DND-41 (cell line): ENCODE data around the gene SNX14.

Source experiments
- ATAC-seq: fragments of 200-7000 bp; cut with Tn5 transposase; 3 replicates; pipeline ENCODE4 v1.9.1; 2021; ENCODE audit warnings: low read depth; ENCODE audit not compliant: insufficient read depth
- DNase-seq: peaks from one replicate; pipeline ENCODE4 v3.0.0-alpha.2; 2020
- H2AFZ ChIP-seq: 2 replicates; pipeline ENCODE4 v1.6.0; 2012; ENCODE audit warnings: low read depth, low read length
- H3K27ac ChIP-seq: 2 replicates; pipeline ENCODE4 v1.5.1; 2012; ENCODE audit warnings: low read length, inconsistent platforms
- H3K27me3 ChIP-seq: fragments of 200-600 bp; sonication (generic); 2 replicates; pipeline ENCODE4 v1.6.0; 2012; ENCODE audit warnings: low read length, mild to moderate bottlenecking, inconsistent platforms; ENCODE audit not compliant: insufficient read depth, poor library complexity
- H3K36me3 ChIP-seq: 2 replicates; pipeline ENCODE4 v1.5.1; 2012; ENCODE audit warnings: low read length, inconsistent platforms; ENCODE audit not compliant: insufficient read depth
- H3K4me1 ChIP-seq: 2 replicates; pipeline ENCODE4 v1.5.1; 2012; ENCODE audit warnings: mild to moderate bottlenecking, low read length; ENCODE audit not compliant: insufficient read depth
- H3K4me2 ChIP-seq: 2 replicates; pipeline ENCODE4 v1.6.0; 2012; ENCODE audit warnings: mild to moderate bottlenecking, moderate library complexity, low read length, inconsistent platforms; ENCODE audit not compliant: insufficient read depth
- H3K4me3 ChIP-seq, 2 experiments: fragments of 200-600 bp in 1 of 2; shearing (Covaris generic) in 1 of 2; 2 replicates each; pipeline ENCODE4 v1.5.1; 2012 to 2016; ENCODE audit warnings: inconsistent platforms in 2 of 2, low read length in 2 of 2, mild to moderate bottlenecking in 2 of 2, low read depth in 1 of 2, moderate library complexity in 1 of 2
- H3K79me2 ChIP-seq: 2 replicates; pipeline ENCODE4 v1.6.0; 2012; ENCODE audit warnings: low read length, inconsistent platforms; ENCODE audit not compliant: insufficient read depth
- H3K9ac ChIP-seq: 2 replicates; pipeline ENCODE4 v1.6.0; 2012; ENCODE audit warnings: low read depth, mild to moderate bottlenecking, inconsistent platforms, low read length, moderate library complexity
- H3K9me3 ChIP-seq: 2 replicates; pipeline ENCODE4 v1.5.1; 2012; ENCODE audit warnings: low read length, moderate library complexity, mild to moderate bottlenecking, inconsistent platforms; ENCODE audit not compliant: insufficient read depth, severe bottlenecking
- H4K20me1 ChIP-seq: 2 replicates; pipeline ENCODE4 v1.6.0; 2012; ENCODE audit warnings: low read length; ENCODE audit not compliant: insufficient read depth
- EZH2 ChIP-seq: IDR thresholded peaks from 3 replicates; pipeline ENCODE4 v1.6.1; 2012; ENCODE audit warnings: borderline replicate concordance, low read depth, mild to moderate bottlenecking, moderate library complexity, low read length, inconsistent platforms; ENCODE audit not compliant: severe bottlenecking
- TF ChIP-seq, protein P1 (sequence below): IDR thresholded peaks from 2 replicates; pipeline ENCODE4 v1.5.1; 2012; ENCODE audit warnings: borderline replicate concordance, low read length, moderate library complexity, mild to moderate bottlenecking; ENCODE audit not compliant: poor library complexity, severe bottlenecking; ENCODE audit errors: extremely low read depth

The SNX14 gene

DNA sequence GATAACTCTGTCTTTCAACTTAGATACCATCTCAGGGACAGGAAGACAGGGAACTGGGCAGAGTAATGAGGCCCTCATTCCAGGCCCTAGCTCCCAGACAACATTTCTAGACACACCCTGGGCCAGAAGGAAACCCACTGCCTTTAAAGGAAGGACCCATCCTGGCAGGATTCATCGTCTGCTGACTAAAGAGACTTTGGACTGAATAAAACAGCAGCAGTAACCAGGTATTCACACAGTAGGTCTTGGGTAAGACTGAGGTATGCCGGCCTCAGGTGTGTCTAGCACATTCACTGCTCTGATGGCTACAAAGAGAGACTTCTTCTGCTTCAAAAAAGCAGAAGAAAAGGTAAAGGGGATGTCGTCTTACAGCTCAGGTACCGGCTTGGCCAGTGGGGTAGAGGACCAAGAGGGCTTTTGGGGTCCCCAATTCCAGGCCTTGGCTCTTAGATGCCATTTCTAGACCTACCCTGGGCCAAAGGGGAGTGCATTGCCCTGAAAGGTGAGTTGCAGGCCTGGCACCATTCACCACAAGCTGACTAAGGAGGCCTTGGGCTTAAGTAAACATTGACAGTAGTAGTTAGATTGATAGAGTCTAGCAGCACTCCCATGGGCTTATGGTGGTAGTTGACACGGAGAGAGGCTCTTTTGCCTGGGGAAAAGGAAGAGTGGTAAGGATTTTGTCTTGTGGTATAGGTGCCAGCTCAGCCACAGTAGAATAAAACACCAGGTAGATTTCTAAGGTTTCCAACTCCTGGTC lies 13.4 kb downstream of the SNX14 start:
- TF ChIP-seq, protein P1, sequence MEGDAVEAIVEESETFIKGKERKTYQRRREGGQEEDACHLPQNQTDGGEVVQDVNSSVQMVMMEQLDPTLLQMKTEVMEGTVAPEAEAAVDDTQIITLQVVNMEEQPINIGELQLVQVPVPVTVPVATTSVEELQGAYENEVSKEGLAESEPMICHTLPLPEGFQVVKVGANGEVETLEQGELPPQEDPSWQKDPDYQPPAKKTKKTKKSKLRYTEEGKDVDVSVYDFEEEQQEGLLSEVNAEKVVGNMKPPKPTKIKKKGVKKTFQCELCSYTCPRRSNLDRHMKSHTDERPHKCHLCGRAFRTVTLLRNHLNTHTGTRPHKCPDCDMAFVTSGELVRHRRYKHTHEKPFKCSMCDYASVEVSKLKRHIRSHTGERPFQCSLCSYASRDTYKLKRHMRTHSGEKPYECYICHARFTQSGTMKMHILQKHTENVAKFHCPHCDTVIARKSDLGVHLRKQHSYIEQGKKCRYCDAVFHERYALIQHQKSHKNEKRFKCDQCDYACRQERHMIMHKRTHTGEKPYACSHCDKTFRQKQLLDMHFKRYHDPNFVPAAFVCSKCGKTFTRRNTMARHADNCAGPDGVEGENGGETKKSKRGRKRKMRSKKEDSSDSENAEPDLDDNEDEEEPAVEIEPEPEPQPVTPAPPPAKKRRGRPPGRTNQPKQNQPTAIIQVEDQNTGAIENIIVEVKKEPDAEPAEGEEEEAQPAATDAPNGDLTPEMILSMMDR = no peak
- no peak for TF ChIP-seq EZH2
- H4K20me1 ChIP-seq = no peaks in the 10 kb centered on the region; the same call in 1 of the 2 replicates
- no peak overlapping the region for H3K9ac ChIP-seq
- H3K79me2 ChIP-seq = peaks cover 6% of the 10 kb centered on the region; the same call in 1 of the 2 replicates
- H2AFZ ChIP-seq = no peak overlapping the region
- H3K9me3 ChIP-seq = no peaks in the 10 kb centered on the region
- no peak overlapping the region for H3K4me3 ChIP-seq
- ATAC-seq = no peak
- no peak for DNase-seq
- no peak overlapping the region for H3K27ac ChIP-seq
- H3K36me3 ChIP-seq = no peaks in the 10 kb centered on the region
- H3K27me3 ChIP-seq = no peaks in the 10 kb centered on the region
- H3K4me1 ChIP-seq = no peaks in the 10 kb centered on the region
- H3K4me2 ChIP-seq = no peak overlapping the region

- no peaks in the 10 kb centered on the region for H3K4me1 ChIP-seq
Measured at GRCh38 chr6:85579581-85579980, 14.1 kb downstream of the SNX14 start.

DNA sequence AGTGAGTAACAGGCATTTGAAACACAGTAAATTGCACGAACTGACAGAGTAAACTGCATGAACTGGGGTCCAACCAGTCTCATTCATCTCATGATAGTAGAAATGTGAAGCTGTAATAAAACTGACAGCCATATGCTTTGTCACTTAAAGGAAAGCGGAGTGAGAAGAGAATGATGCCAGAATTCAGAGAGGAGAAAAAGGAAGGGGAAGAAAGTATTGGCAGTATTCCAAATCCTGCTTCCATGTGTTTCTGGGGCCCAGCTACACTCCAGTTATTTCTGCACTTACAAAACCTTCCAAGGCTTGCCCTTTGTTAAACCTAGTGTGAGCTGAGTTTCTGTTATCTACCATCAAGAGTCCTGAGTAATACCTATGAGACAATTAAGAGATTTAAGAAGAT lies 17.2 kb downstream of the SNX14 start:
- H3K36me3 ChIP-seq = peaks cover 4% of the 10 kb centered on the region
- DNase-seq = no peak
- H3K9me3 ChIP-seq = no peaks in the 10 kb centered on the region
- no peak overlapping the region for H3K4me2 ChIP-seq
- H3K27ac ChIP-seq = no peak overlapping the region
- H3K27me3 ChIP-seq = no peaks in the 10 kb centered on the region
- no peaks in the 10 kb centered on the region for H3K4me1 ChIP-seq
- no peak overlapping the region for H3K9ac ChIP-seq
- H3K4me3 ChIP-seq = no peak overlapping the region
- TF ChIP-seq EZH2 = no peak
- TF ChIP-seq, protein P1 = no peak
- peaks cover 13% of the 10 kb centered on the region; the same call in 1 of the 2 replicates for H3K79me2 ChIP-seq
- H2AFZ ChIP-seq = no peak overlapping the region
- ATAC-seq = no peak
- H4K20me1 ChIP-seq = no peaks in the 10 kb centered on the region; the same call in 1 of the 2 replicates

More at GRCh38 chr6:85579581-85579980, 14.1 kb downstream of the SNX14 start:
- H3K9me3 ChIP-seq = no peaks in the 10 kb centered on the region
- no peak overlapping the region for H3K4me2 ChIP-seq
- H2AFZ ChIP-seq = no peak overlapping the region
- no peaks in the 10 kb centered on the region for H3K27me3 ChIP-seq
- no peak overlapping the region for H3K27ac ChIP-seq
- H3K9ac ChIP-seq = no peak overlapping the region
- H3K79me2 ChIP-seq = peaks cover 9% of the 10 kb centered on the region; the same call in 1 of the 2 replicates
- DNase-seq (no peak), ATAC-seq (peak; percentile 35; the same call in 1 of the 3 replicates)
- no peak for TF ChIP-seq EZH2
- TF ChIP-seq, protein P1 = no peak
- H4K20me1 ChIP-seq = no peaks in the 10 kb centered on the region; the same call in 1 of the 2 replicates
- H3K4me3 ChIP-seq = no peak overlapping the region
- no peaks in the 10 kb centered on the region for H3K36me3 ChIP-seq
